HG03571 (cell line): ENCODE results near the gene NPAS2.

Experiments used
- ATAC-seq: cut with Tn5 transposase; IDR thresholded peaks from one replicate; pipeline ENCODE4 v1.9.1; 2021; ENCODE audit not compliant: unreplicated experiment

Gene NPAS2

GRCh38 chr2:100902817-100903405 lies 83.0 kb downstream of the NPAS2 start:
- ATAC-seq, result no peak

GRCh38 chr2:100903534-100904258 lies 83.8 kb downstream of the NPAS2 start:
- no peak for ATAC-seq

DNA sequence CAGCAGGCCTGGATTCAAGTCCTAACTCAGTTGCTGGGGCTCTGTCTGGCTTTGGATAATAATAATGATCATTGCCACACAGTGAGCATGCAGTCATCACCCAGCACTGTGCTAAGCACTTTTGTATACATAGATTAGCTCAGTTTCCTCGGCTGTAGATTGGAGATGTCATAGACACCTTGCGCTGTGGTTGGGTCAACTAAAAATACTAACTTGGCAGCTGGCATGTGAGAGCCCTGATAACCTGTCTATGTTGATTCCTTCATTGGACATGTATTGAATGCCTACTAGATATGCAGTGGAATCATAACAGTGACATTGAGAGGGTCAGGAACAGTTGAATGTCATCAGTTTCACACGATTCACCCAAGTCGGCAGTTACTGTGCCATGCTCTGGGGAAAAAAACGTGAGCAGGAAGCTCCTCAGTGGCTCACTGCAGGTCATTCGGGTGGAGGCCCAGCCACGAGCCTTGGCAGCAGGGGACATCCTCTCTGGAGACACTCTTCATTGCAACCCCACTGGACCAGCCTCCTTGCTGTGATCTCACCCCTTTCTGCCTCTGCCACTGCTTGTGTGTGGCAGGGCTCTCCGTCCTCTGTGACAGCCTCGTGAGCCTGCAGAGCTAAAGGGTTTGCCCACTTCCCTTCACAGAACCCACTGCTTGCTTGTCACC lies 85.3 kb downstream of the NPAS2 start:
- no peak for ATAC-seq

DNA sequence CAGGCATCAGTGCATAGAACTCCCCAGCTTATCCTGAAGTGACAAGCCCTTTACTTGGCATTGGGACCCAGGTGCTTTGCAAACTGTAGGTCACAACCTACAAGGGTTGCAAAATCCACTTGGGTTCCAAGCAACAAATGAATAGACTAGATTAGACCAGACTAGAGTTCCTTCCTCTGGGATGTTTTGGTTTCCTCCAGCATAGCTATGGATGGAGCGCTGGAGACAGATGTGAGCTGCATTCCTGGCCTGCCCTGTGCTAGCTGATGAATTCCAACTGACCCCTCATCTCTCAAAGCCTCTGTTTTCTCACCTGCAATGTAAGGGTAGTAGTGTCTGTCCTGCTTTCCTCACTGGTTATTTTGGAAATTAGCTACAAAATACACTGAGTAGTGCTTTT lies 86.2 kb downstream of the NPAS2 start:
- ATAC-seq, result no peak

- ATAC-seq, result no peak
Observed at GRCh38 chr2:100906679-100907078, 86.7 kb downstream of the NPAS2 start.

DNA sequence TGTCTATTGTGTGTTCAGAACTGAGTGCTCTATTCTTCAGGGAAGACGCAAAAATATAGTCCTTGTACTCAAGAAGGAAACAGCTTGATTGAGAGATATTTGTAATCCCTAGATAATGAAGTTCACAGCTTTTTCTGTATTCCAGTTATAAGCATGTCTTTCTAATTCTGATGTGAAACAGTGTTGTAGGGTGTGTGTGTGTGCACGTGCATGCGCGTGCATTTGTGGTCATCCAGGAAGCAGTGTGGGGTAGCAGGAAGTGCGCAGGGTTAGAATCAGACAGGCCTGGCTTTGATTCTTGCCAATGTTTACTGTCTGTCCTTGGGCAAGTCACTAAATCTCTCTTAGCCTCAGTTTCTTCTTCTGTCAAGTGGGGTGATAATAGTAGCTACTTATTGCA lies 87.9 kb downstream of the NPAS2 start:
- no peak for ATAC-seq

DNA sequence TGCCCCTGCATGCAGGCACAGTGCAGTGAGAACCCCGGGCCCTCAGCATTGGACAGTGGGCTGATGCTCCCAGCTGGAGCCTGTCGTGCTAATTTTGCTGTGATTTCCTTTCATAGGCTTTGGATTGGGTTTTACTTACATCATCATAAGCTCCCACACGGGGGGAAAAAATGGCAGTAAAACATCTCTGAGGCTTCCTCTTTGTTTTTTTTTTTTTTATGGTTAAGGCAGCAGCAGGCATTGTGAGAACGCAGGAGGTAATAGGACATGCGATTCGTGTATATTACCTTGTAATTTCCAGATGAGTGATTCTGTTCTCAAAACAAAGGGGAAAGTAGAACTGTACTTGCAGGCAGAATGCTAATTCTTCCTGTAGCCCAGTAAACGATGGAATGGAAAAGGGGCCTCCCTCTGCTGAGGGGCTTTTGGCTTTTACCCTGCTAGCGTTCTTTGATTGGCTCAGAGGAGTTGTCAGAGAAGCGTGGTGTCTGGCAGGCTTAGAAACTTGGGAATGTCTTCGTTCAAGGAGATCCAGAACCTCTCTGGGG lies 89.7 kb downstream of the NPAS2 start:
- no peak for ATAC-seq

GRCh38 chr2:100910111-100910510 lies 90.2 kb downstream of the NPAS2 start:
- no peak for ATAC-seq

DNA sequence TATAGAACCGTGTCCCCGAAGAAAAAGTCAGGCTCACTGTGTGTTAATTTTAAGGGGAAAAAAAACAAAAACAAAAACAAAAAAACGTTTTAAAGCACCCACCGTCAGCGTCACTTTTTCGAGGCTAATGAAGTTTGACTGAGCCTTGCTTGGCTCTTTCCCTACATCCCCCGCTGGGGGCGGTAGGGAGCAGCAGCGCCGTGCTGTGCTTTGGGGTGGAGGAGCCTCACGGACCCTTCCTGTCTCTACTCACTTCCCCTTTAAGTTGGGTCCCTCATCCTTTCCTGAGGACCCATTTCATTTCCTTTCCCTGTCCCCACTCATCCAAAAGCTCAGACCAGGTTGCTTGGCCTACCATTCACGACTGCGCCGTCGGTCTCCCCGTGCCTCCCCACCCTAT lies 99.4 kb downstream of the NPAS2 start:
- no peak for ATAC-seq

DNA sequence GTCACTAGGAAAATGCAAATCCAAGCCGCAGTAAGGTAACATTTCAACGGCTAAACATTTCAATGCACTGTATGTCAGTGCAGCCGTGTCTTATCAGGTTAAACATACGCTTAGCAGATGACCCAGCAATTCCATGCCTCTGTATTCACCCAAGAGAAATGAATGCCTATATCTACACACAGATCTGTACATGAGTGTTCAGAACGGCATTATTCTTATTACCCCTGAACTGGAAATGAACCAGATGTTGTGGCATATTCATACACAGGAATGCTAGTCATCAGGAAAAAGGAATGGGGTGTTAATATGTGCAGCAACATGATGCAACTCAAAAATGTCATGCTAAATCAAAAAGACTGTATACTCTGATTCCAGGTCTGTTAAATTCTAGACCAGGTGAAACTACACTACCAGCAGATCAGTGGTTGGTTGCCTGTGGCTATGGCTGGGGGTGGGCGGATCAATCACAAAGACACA lies 101.8 kb downstream of the NPAS2 start:
- no peak for ATAC-seq

GRCh38 chr2:100923461-100924060 lies 103.6 kb downstream of the NPAS2 start:
- ATAC-seq, result no peak

- ATAC-seq, result no peak
Observed at GRCh38 chr2:100924122-100924519, 104.2 kb downstream of the NPAS2 start.

DNA sequence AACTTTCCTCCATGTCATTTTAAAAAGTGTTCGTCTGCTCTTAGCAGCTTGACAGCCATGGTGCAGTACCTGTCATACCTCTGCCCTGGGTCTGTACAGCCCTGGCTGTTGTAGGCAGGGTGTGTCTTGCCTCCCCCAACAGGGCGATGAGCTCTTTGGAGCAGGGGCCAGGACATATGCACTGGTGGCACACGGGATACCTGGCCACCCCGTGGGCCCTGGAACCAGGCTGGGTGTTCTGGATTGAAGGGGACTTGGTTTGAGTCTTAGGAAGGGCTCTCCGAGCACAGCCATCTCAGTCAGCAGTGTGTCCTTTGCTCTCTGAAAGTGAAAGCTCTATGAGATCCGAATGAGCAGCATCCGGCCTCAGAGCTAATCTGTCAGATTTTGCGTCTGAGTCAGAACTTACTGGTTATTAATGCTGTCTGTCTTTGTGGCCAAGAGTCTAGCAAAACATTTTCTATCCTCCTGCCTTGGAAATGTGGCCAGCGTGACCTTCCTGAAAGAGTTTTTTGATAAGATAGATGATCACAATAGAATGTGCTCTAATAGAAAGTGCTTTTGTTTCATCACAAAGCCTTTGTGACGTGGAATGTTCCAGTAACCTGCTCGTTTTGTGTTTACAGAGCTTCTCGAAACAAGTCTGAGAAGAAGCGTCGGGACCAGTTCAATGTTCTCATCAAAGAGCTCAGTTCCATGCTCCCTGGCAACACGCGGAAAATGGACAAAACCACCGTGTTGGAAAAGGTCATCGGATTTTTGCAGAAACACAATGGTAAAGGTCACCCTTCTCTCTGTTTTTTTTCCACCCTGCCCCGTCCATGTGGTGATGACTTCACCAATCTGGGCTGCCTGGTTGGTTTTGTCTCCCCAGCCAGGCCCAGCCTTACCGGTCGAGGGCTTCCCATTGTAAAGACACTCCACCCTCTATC lies 104.8 kb downstream of the NPAS2 start:
- no peak for ATAC-seq

DNA sequence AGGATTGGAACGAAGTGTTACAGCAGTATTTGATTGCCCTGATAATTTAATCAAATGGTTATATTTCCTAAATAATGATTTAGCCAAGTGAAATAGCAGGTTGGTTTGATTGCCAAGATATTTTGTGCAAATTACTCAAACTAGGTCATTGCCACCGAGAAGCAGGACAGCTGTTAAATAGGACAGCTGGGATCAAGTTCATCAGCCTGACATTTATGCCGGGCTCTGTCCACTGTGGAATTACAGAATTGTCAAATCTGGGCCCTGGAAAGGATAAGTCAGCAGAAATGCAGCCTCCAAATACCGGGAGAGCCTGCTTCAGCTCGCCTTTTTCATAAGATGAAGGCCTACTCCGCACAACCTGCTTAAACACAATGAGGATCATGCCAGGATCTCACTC lies 108.3 kb downstream of the NPAS2 start:
- ATAC-seq, result no peak

GRCh38 chr2:100929147-100929546 lies 109.2 kb downstream of the NPAS2 start:
- ATAC-seq, result no peak

DNA sequence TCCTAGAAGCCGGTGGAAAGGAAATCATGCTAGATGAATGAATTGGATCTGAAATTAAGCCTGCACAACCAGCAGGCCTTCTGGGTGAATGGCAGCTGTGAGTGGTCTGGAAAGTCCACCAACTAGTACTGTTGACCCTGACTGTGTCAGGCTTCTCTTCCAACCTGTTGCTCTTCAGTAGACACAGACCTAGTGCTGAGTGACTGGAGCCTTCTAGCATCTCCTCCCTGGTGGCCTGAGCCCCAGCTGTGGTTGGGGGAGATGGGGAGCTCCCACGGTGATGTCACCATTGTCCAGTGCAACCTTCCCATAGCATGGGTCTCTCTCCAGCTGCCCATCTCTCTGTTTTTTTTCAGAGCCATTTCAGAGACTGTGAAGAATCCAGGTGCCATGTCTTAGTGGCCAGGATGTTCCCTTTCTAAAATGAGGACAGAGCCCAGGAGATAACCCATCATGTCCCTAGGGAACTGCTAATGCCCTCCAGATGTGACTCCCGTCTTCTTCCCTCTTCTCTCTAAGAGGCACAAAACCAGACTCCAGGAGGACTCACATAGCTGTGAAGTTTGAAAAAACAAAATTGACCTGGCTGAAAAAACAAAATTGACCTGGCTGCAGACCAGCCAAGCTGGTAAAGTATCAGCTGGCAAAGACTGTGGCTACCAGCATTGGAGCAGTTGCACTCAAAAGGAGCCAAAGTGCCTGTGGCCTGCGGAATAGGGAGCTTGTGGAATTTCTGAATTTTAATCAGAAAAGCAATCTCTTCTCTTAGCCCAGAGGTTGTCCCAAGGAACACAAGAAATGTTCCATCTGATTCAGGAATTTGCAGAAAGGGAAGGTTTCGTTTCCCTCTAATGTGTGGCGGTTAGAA lies 114.8 kb downstream of the NPAS2 start:
- no peak for ATAC-seq

DNA sequence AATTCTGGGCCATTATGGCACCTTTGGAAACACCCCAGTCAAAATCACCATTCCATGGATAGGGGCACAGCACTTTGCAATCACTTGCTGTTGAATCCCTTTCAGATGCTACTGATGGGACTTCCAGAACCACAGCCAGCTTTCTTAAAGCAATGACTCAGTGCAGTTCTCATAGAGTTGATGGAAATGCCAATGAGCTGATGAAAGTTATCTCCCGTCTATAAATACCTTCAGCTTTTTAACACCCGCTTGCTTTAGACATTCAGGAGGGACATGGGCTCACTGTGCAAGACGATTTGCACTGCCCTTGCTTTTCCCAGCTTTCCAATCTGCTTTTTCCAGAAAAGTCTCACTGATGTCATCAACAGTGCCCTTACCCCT lies 115.4 kb downstream of the NPAS2 start:
- no peak for ATAC-seq

- no peak for ATAC-seq
Observed at GRCh38 chr2:100936070-100936741, 116.3 kb downstream of the NPAS2 start.

GRCh38 chr2:100936972-100937542 lies 117.1 kb downstream of the NPAS2 start:
- no peak for ATAC-seq
